IMR-90 (cell line): Measurements from ENCODE around the gene C12orf56.

Experiments used
- BHLHE40 ChIP-seq: fragments of 150-350 bp; IDR thresholded peaks from 2 replicates; pipeline ENCODE4 v1.6.1; 2016; ENCODE audit warnings: mild to moderate bottlenecking, low read depth, low read length
- CEBPB ChIP-seq: IDR thresholded peaks from 2 replicates; pipeline ENCODE4 v1.6.1; 2012; ENCODE audit warnings: low read depth, low read length, improper control_type of control experiment
- CHD1 ChIP-seq: IDR thresholded peaks from 2 replicates; pipeline ENCODE4 v1.6.1; 2012; ENCODE audit warnings: low read depth, low read length, improper control_type of control experiment
- CTCF ChIP-seq: conservative IDR thresholded peaks from 2 replicates; pipeline ENCODE4 v1.5.1; 2012; ENCODE audit warnings: mild to moderate bottlenecking, low read depth, low read length, improper control_type of control experiment
- ELK1 ChIP-seq: fragments of 150-350 bp; IDR thresholded peaks from 2 replicates; pipeline ENCODE4 v1.6.1; 2016; ENCODE audit warnings: low read depth, mild to moderate bottlenecking, low read length, moderate library complexity, borderline replicate concordance
- FOS ChIP-seq: fragments of 150-350 bp; IDR thresholded peaks from 2 replicates; pipeline ENCODE4 v1.6.1; 2016; ENCODE audit warnings: low read depth, low read length
- MAFK ChIP-seq: IDR thresholded peaks from 2 replicates; pipeline ENCODE4 v1.6.1; 2012; ENCODE audit warnings: low read depth, low read length, improper control_type of control experiment
- MXI1 ChIP-seq: IDR thresholded peaks from 2 replicates; pipeline ENCODE4 v1.6.1; 2012; ENCODE audit warnings: low read depth, mild to moderate bottlenecking, low read length, moderate library complexity, borderline replicate concordance
- POLR2A ChIP-seq: IDR thresholded peaks from 2 replicates; pipeline ENCODE4 v1.6.1; 2012; ENCODE audit warnings: mild to moderate bottlenecking, low read depth, low read length
- RAD21 ChIP-seq: IDR thresholded peaks from 2 replicates; pipeline ENCODE4 v1.6.1; 2012; ENCODE audit warnings: low read length, improper control_type of control experiment
- RCOR1 ChIP-seq: IDR thresholded peaks from 2 replicates; pipeline ENCODE4 v1.6.1; 2012; ENCODE audit warnings: mild to moderate bottlenecking, low read length, improper control_type of control experiment; ENCODE audit not compliant: insufficient replicate concordance
- RFX5 ChIP-seq: IDR thresholded peaks from 2 replicates; pipeline ENCODE4 v1.8.0; 2012; ENCODE audit warnings: low read depth, mild to moderate bottlenecking, low read length, moderate library complexity
- SMC3 ChIP-seq: fragments of 150-350 bp; IDR thresholded peaks from 2 replicates; pipeline ENCODE4 v1.6.1; 2016; ENCODE audit warnings: low read depth, mild to moderate bottlenecking, antibody characterized with exemption, low read length, moderate library complexity
- TF ChIP-seq, protein P1 (sequence below): fragments of 150-350 bp; IDR thresholded peaks from 2 replicates; pipeline ENCODE4 v1.6.1; 2017; ENCODE audit warnings: mild to moderate bottlenecking, antibody characterized with exemption, low read length, low read depth

GRCh38 chr12:64351265-64351664, 39.3 kb downstream of the C12orf56 start:
- TF ChIP-seq CTCF = no peak
- no peak for TF ChIP-seq RAD21
- no peak for TF ChIP-seq CHD1
- TF ChIP-seq BHLHE40 = no peak
- TF ChIP-seq, protein P1, sequence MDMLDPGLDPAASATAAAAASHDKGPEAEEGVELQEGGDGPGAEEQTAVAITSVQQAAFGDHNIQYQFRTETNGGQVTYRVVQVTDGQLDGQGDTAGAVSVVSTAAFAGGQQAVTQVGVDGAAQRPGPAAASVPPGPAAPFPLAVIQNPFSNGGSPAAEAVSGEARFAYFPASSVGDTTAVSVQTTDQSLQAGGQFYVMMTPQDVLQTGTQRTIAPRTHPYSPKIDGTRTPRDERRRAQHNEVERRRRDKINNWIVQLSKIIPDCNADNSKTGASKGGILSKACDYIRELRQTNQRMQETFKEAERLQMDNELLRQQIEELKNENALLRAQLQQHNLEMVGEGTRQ = no peak
- TF ChIP-seq POLR2A = no peak
- no peak for TF ChIP-seq MXI1
- TF ChIP-seq SMC3 = no peak
- no peak for TF ChIP-seq CEBPB
- TF ChIP-seq RFX5 = no peak
- TF ChIP-seq FOS = no peak
- TF ChIP-seq RCOR1 = no peak
- no peak for TF ChIP-seq ELK1
- TF ChIP-seq MAFK = no peak
